Esophagus squamous epithelium (tissue), 4 donors: ENCODE measurements around the gene RGL4.

Experiments
- POLR2A ChIP-seq, 4 donors: fragments of 450-650 bp; IDR thresholded peaks; one replicate each; pipeline ENCODE4 v1.6.1; 2017; ENCODE audit warnings: antibody characterized with exemption in 4 of 4, mild to moderate bottlenecking in 4 of 4, moderate library complexity in 3 of 4
- TF ChIP-seq, protein P1 (sequence below), 6 experiments: fragments of 450-650 bp in 4 of 6; fragments of 200-600 bp in 2 of 6; sonication (generic) in 2 of 6; IDR thresholded peaks; one replicate each; pipeline ENCODE4 v1.5.1; 2016 to 2019; ENCODE audit warnings: antibody characterized with exemption in 6 of 6, mild to moderate bottlenecking in 4 of 6, moderate library complexity in 4 of 6

- TF ChIP-seq, protein P1, sequence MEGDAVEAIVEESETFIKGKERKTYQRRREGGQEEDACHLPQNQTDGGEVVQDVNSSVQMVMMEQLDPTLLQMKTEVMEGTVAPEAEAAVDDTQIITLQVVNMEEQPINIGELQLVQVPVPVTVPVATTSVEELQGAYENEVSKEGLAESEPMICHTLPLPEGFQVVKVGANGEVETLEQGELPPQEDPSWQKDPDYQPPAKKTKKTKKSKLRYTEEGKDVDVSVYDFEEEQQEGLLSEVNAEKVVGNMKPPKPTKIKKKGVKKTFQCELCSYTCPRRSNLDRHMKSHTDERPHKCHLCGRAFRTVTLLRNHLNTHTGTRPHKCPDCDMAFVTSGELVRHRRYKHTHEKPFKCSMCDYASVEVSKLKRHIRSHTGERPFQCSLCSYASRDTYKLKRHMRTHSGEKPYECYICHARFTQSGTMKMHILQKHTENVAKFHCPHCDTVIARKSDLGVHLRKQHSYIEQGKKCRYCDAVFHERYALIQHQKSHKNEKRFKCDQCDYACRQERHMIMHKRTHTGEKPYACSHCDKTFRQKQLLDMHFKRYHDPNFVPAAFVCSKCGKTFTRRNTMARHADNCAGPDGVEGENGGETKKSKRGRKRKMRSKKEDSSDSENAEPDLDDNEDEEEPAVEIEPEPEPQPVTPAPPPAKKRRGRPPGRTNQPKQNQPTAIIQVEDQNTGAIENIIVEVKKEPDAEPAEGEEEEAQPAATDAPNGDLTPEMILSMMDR (IDR thresholded peaks at IDR 0.05): no peak
- no peak for TF ChIP-seq POLR2A (IDR thresholded peaks at IDR 0.05)
Measured at GRCh38 chr22:23695141-23695540, 4.3 kb downstream of the RGL4 start.
